Measurements from ENCODE around the gene FOXP1. TPM values are rescaled to one million over a fixed set of nuclear protein-coding genes. Genes with fewer than 3 reads are reported as not detected.

The FOXP1 gene
- total RNA-seq, 4 donors from 2014 or later = 169 to 300 (median 202) TPM

GRCh38 chr3:71109977-71110285 is 473.6 kb downstream of the FOXP1 start:
- ATAC-seq = no peak
- Histone ChIP-seq H3K4me1 (peaks cover 28 to 100% (median 31%) of the 10 kb centered on the region in 3 donors), H3K9me3 (no peaks in the 10 kb centered on the region), H3K36me3 (peaks cover 0 to 16% of the 10 kb centered on the region in 2 donors), H3K27ac (peak overlapping the region; percentile 77 to 88 (median 81)), H3K27me3 (no peaks in the 10 kb centered on the region), H3K4me3 (no peak overlapping the region)
- TF ChIP-seq POLR2A (IDR thresholded peaks at IDR 0.05) (no peak), CTCF (IDR thresholded peaks at IDR 0.05) (no peak), POLR2AphosphoS5 (IDR thresholded peaks at IDR 0.05) (no peak), EP300 (IDR thresholded peaks at IDR 0.05) (no peak)
- 16 to 22% methylated on average over 3 of the region's 3 CpGs for WGBS, 2 donors (ENCODE audit: low coverage in 1 of 2)

- Histone ChIP-seq H3K4me3 (peak overlapping the region in 1 of 2 donors; percentile 3), H3K9me3 (no peaks in the 10 kb centered on the region), H3K27me3 (no peaks in the 10 kb centered on the region), H3K4me1 (peaks cover 33 to 100% (median 33%) of the 10 kb centered on the region in 3 donors), H3K27ac (peak overlapping the region; percentile 77 to 88 (median 81)), H3K36me3 (peaks cover 0 to 16% of the 10 kb centered on the region in 2 donors)
- TF ChIP-seq EP300 (IDR thresholded peaks at IDR 0.05) = no peak
- no peak for TF ChIP-seq POLR2AphosphoS5 (IDR thresholded peaks at IDR 0.05)
- no peak for TF ChIP-seq CTCF (IDR thresholded peaks at IDR 0.05)
- no peak for TF ChIP-seq POLR2A (IDR thresholded peaks at IDR 0.05)
- 37 to 40% methylated on average over 5 to 8 of the region's 8 CpGs for WGBS, 2 donors (ENCODE audit: low coverage in 1 of 2)
- peak; percentile 18 for ATAC-seq
These were observed 474.1 kb downstream of the FOXP1 start for GRCh38 chr3:71109241-71109976.

- peaks cover 36 to 100% (median 44%) of the 10 kb centered on the region in 3 donors for H3K4me1 ChIP-seq
- peaks cover 0 to 16% of the 10 kb centered on the region in 2 donors for H3K36me3 ChIP-seq
- H3K4me3 ChIP-seq = peak overlapping the region; percentile 18 to 19
- H3K9me3 ChIP-seq = no peaks in the 10 kb centered on the region
- no peaks in the 10 kb centered on the region for H3K27me3 ChIP-seq
- WGBS, 2 donors (ENCODE audit: low coverage in 1 of 2) = 3 to 9% methylated on average over 3 of the region's 3 CpGs
- peak overlapping the region; percentile 77 to 88 (median 81) for H3K27ac ChIP-seq
- no peak for TF ChIP-seq EP300 (IDR thresholded peaks at IDR 0.05)
- peak; percentile 78 for TF ChIP-seq POLR2AphosphoS5 (IDR thresholded peaks at IDR 0.05)
- ATAC-seq = no peak
These were observed 475.6 kb downstream of the FOXP1 start for GRCh38 chr3:71107926-71108325.

- Histone ChIP-seq H3K4me1 (peaks cover 39 to 100% (median 52%) of the 10 kb centered on the region in 3 donors), H3K27me3 (no peaks in the 10 kb centered on the region), H3K9me3 (no peaks in the 10 kb centered on the region), H3K27ac (peak overlapping the region in 3 of 4 donors; percentile 77 to 82 (median 81)), H3K4me3 (no peak overlapping the region), H3K36me3 (no peaks in the 10 kb centered on the region)
- no peak for ATAC-seq
- TF ChIP-seq CTCF (IDR thresholded peaks at IDR 0.05) = no peak
- TF ChIP-seq EP300 (IDR thresholded peaks at IDR 0.05) = no peak
- no peak for TF ChIP-seq POLR2A (IDR thresholded peaks at IDR 0.05)
- no peak for TF ChIP-seq POLR2AphosphoS5 (IDR thresholded peaks at IDR 0.05)
- 78 to 88% methylated on average over 6 of the region's 6 CpGs for WGBS, 2 donors (ENCODE audit: low coverage in 1 of 2)
These were observed 478.6 kb downstream of the FOXP1 start for GRCh38 chr3:71104976-71105375.

- Histone ChIP-seq H3K27me3 (no peaks in the 10 kb centered on the region), H3K9me3 (no peaks in the 10 kb centered on the region), H3K36me3 (no peaks in the 10 kb centered on the region), H3K27ac (peak overlapping the region; percentile 67 to 82 (median 79)), H3K4me1 (peaks cover 35 to 100% (median 52%) of the 10 kb centered on the region in 3 donors), H3K4me3 (no peak overlapping the region)
- 3 to 40% methylated on average over 3 of the region's 3 CpGs for WGBS, 2 donors (ENCODE audit: low coverage in 1 of 2)
- TF ChIP-seq POLR2AphosphoS5 (IDR thresholded peaks at IDR 0.05) (no peak), POLR2A (IDR thresholded peaks at IDR 0.05) (no peak), EP300 (IDR thresholded peaks at IDR 0.05) (no peak), CTCF (IDR thresholded peaks at IDR 0.05) (no peak)
- ATAC-seq = no peak
These were observed 479.0 kb downstream of the FOXP1 start for GRCh38 chr3:71104556-71104955.
